GM23248 (cell line): ENCODE results near the gene UNC119. TPM values are rescaled to one million over a fixed set of nuclear protein-coding genes. Genes with fewer than 3 reads are reported as not detected.

Experiments used
- DNase-seq: peaks from one replicate; pipeline ENCODE4 v3.0.0-alpha.2; 2015
- H2AFZ ChIP-seq: fragments of 200-600 bp; sonication (generic); 2 replicates; pipeline ENCODE4 v1.6.1; 2016; ENCODE audit warnings: antibody characterized with exemption
- H3F3A ChIP-seq: fragments of 200-600 bp; sonication (generic); 2 replicates; pipeline ENCODE4 v1.6.1; 2016; ENCODE audit warnings: mild to moderate bottlenecking, antibody characterized with exemption, mixed run types; ENCODE audit not compliant: insufficient read depth
- H3K27ac ChIP-seq: fragments of 200-600 bp; sonication (generic); 2 replicates; pipeline ENCODE4 v1.5.1; 2016; ENCODE audit warnings: mild to moderate bottlenecking
- H3K27me3 ChIP-seq: fragments of 200-600 bp; sonication (generic); replicated peaks from 2 replicates; pipeline ENCODE4 v1.6.1; 2016; ENCODE audit warnings: mild to moderate bottlenecking; ENCODE audit not compliant: insufficient read depth
- H3K36me3 ChIP-seq: fragments of 200-600 bp; sonication (generic); 2 replicates; pipeline ENCODE4 v1.6.1; 2016; ENCODE audit warnings: low read depth, mild to moderate bottlenecking
- H3K4me1 ChIP-seq: fragments of 200-600 bp; sonication (generic); 2 replicates; pipeline ENCODE4 v1.6.1; 2016; ENCODE audit warnings: mild to moderate bottlenecking; ENCODE audit not compliant: insufficient read depth
- H3K4me2 ChIP-seq: fragments of 200-600 bp; sonication (generic); one replicate; pipeline ENCODE4 v1.6.1; 2016; ENCODE audit warnings: mild to moderate bottlenecking; ENCODE audit not compliant: unreplicated experiment
- H3K4me3 ChIP-seq: fragments of 200-600 bp; sonication (generic); 2 replicates; pipeline ENCODE4 v1.5.1; 2016; ENCODE audit warnings: mild to moderate bottlenecking
- H3K79me2 ChIP-seq: fragments of 200-600 bp; sonication (generic); 2 replicates; pipeline ENCODE4 v1.6.1; 2016; ENCODE audit warnings: mild to moderate bottlenecking; ENCODE audit not compliant: insufficient read depth
- H3K9ac ChIP-seq: fragments of 200-600 bp; sonication (generic); 2 replicates; pipeline ENCODE4 v1.6.1; 2016; ENCODE audit warnings: mild to moderate bottlenecking
- H3K9me2 ChIP-seq: fragments of 200-600 bp; sonication (generic); 2 replicates; pipeline ENCODE4 v1.6.1; 2016; ENCODE audit warnings: mixed run types, mild to moderate bottlenecking, moderate library complexity; ENCODE audit not compliant: insufficient read depth
- H3K9me3 ChIP-seq: fragments of 200-600 bp; sonication (generic); one replicate; pipeline ENCODE4 v1.6.1; 2017; ENCODE audit warnings: low read depth
- H4K20me1 ChIP-seq: fragments of 200-600 bp; sonication (generic); 2 replicates; pipeline ENCODE4 v1.6.0; 2016; ENCODE audit not compliant: insufficient read depth
- EZH2 ChIP-seq: fragments of 200-600 bp; sonication (generic); IDR thresholded peaks from 2 replicates; pipeline ENCODE4 v1.6.1; 2018; ENCODE audit warnings: antibody characterized with exemption, mild to moderate bottlenecking; ENCODE audit not compliant: insufficient read depth, poor library complexity, severe bottlenecking
- EZH2phosphoT487 ChIP-seq: fragments of 200-600 bp; sonication (generic); IDR thresholded peaks from 2 replicates; pipeline ENCODE4 v1.6.1; 2018; ENCODE audit warnings: antibody characterized with exemption, moderate library complexity, mild to moderate bottlenecking, low read depth; ENCODE audit not compliant: insufficient read depth
- WGBS, 2 experiments: methylation state at CpG; one replicate each; pipeline ENCODE4 v1.1.6; 2015 to 2017; ENCODE audit warnings: low lambda C conversion rate in 2 of 2, low coverage in 1 of 2; ENCODE audit errors: missing lambda C conversion rate in 2 of 2; 5-methylcytosine and 5-hydroxymethylcytosine counted together
- in situ Hi-C: fragments of 300-500 bp; cut with MboI; formaldehyde crosslinking; loops from 2 replicates; pipeline ENCODE4 v1.15.0; 2020
- polyA plus RNA-seq: library from polyadenylated mRNA; unstranded; fragments of >200 nt; fragmentation: Nextera tagmentation; extraction: Ambion mirVana; gene quantifications from 2 replicates; pipeline ENCODE4 v1.2.1, GENCODE V29; 2016
- total RNA-seq: library from RNA; depleted of rRNA; stranded (reverse); fragments of >200 nt; shearing (Covaris generic); gene quantifications from 2 replicates; pipeline ENCODE4 v1.2.3, GENCODE V29; 2014

The UNC119 gene
- total and polyA plus RNA-seq, 2 experiments from 2014 or later: 29.4 to 50.9 TPM

DNA sequence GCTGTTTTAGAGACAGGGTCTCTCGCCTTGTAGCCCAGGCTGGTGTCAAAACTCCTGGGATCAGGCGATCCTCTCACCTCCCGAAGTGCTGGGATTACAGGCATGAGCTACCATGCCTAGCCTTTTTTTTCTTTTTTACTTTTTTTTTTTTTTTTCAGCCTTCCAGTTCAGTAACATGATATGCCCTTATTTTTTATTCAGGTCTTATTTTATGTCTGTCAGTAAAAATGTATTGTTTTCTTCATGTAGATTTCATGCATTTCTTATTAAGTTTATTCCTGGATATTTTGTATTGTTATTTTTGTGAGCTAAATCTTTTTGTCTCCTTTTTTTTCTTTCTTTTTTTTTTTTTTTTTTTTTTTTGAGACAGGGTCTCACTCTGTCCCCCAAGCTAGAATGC is 49.0 kb downstream of the UNC119 start:
- no peak overlapping the region for H3K27ac ChIP-seq
- no peak overlapping the region for H3K4me3 ChIP-seq
- no peak for DNase-seq
- in situ Hi-C loops: no loop called here
- H3K79me2 ChIP-seq: no peaks in the 10 kb centered on the region
- TF ChIP-seq EZH2phosphoT487 (no peak), EZH2 (no peak)
- no peaks in the 10 kb centered on the region for H3K9me2 ChIP-seq
- H3K27me3 ChIP-seq: peaks cover 31% of the 10 kb centered on the region
- H3F3A ChIP-seq: no peaks in the 10 kb centered on the region
- no peak overlapping the region for H3K4me2 ChIP-seq
- H3K9ac ChIP-seq: no peak overlapping the region
- 44 to 45% methylated on average over 3 of the region's 3 CpGs for WGBS, 2 experiments
- no peak overlapping the region for H2AFZ ChIP-seq
- H3K9me3 ChIP-seq: no peaks in the 10 kb centered on the region
- no peaks in the 10 kb centered on the region for H3K4me1 ChIP-seq
- no peaks in the 10 kb centered on the region for H3K36me3 ChIP-seq
- H4K20me1 ChIP-seq: no peaks in the 10 kb centered on the region

GRCh38 chr17:28501421-28502284 is 50.8 kb downstream of the UNC119 start:
- H3K4me2 ChIP-seq: no peak overlapping the region
- no peak for TF ChIP-seq EZH2
- no peak for TF ChIP-seq EZH2phosphoT487
- H2AFZ ChIP-seq: no peak overlapping the region
- in situ Hi-C loops: no loop called here
- 59 to 72% methylated on average over 3 of the region's 3 CpGs for WGBS, 2 experiments
- H3K9me2 ChIP-seq: no peaks in the 10 kb centered on the region
- H4K20me1 ChIP-seq: no peaks in the 10 kb centered on the region
- no peak for DNase-seq
- no peak overlapping the region for H3K9ac ChIP-seq
- H3K36me3 ChIP-seq: no peaks in the 10 kb centered on the region
- H3K79me2 ChIP-seq: no peaks in the 10 kb centered on the region
- H3F3A ChIP-seq: no peaks in the 10 kb centered on the region
- H3K27me3 ChIP-seq: peaks cover 30% of the 10 kb centered on the region
- H3K9me3 ChIP-seq: no peaks in the 10 kb centered on the region
- H3K27ac ChIP-seq: no peak overlapping the region
- no peak overlapping the region for H3K4me3 ChIP-seq
- no peaks in the 10 kb centered on the region for H3K4me1 ChIP-seq

GRCh38 chr17:28500712-28501379 is 51.6 kb downstream of the UNC119 start:
- no peak overlapping the region for H3K27ac ChIP-seq
- peaks cover 24% of the 10 kb centered on the region for H3K27me3 ChIP-seq
- DNase-seq: no peak
- no peaks in the 10 kb centered on the region for H3F3A ChIP-seq
- no peaks in the 10 kb centered on the region for H3K9me3 ChIP-seq
- no peak for TF ChIP-seq EZH2phosphoT487
- in situ Hi-C loops: no loop called here
- H3K4me1 ChIP-seq: no peaks in the 10 kb centered on the region
- no peaks in the 10 kb centered on the region for H4K20me1 ChIP-seq
- 51 to 52% methylated on average over 12 to 13 of the region's 13 CpGs for WGBS, 2 experiments
- H3K9ac ChIP-seq: no peak overlapping the region
- no peaks in the 10 kb centered on the region for H3K79me2 ChIP-seq
- H3K4me3 ChIP-seq: no peak overlapping the region
- H3K36me3 ChIP-seq: no peaks in the 10 kb centered on the region
- H3K9me2 ChIP-seq: no peaks in the 10 kb centered on the region
- H3K4me2 ChIP-seq: no peak overlapping the region
- H2AFZ ChIP-seq: no peak overlapping the region

GRCh38 chr17:28499684-28500357 is 52.6 kb downstream of the UNC119 start:
- H3K9ac ChIP-seq: no peak overlapping the region
- TF ChIP-seq EZH2 (no peak), EZH2phosphoT487 (no peak)
- WGBS, 2 experiments: 58% methylated on average over 9 of the region's 9 CpGs
- no peaks in the 10 kb centered on the region for H4K20me1 ChIP-seq
- peaks cover 20% of the 10 kb centered on the region for H3K27me3 ChIP-seq
- H3K4me1 ChIP-seq: no peaks in the 10 kb centered on the region
- H3F3A ChIP-seq: no peaks in the 10 kb centered on the region
- in situ Hi-C loops: no loop called here
- H3K36me3 ChIP-seq: no peaks in the 10 kb centered on the region
- no peak overlapping the region for H3K4me2 ChIP-seq
- no peak overlapping the region for H3K27ac ChIP-seq
- H3K4me3 ChIP-seq: no peak overlapping the region
- no peak for DNase-seq
- H3K79me2 ChIP-seq: no peaks in the 10 kb centered on the region
- H3K9me2 ChIP-seq: no peaks in the 10 kb centered on the region
- H2AFZ ChIP-seq: no peak overlapping the region
- no peaks in the 10 kb centered on the region for H3K9me3 ChIP-seq
